Neural cell (in vitro differentiated cells): ENCODE data around the gene UBE3D.

Source experiments
- CTCF ChIP-seq: fragments of 450-650 bp; IDR thresholded peaks from 2 replicates; pipeline ENCODE4 v1.5.1; 2014; ENCODE audit warnings: antibody characterized with exemption, mild to moderate bottlenecking, moderate library complexity; ENCODE audit not compliant: poor library complexity, severe bottlenecking
- EP300 ChIP-seq: fragments of 450-650 bp; conservative IDR thresholded peaks from 2 replicates; pipeline ENCODE4 v1.6.1; 2014; ENCODE audit warnings: antibody characterized with exemption, mild to moderate bottlenecking, moderate library complexity; ENCODE audit not compliant: poor library complexity, severe bottlenecking
- EZH2 ChIP-seq: fragments of 200-600, 300-800 bp; shearing (Covaris generic), sonication (generic); IDR thresholded peaks from 2 replicates; pipeline ENCODE4 v1.6.1; 2014; ENCODE audit warnings: antibody characterized with exemption, low read length, borderline replicate concordance, mild to moderate bottlenecking; ENCODE audit not compliant: insufficient read depth, poor library complexity, severe bottlenecking
- MXI1 ChIP-seq: fragments of 450-650 bp; conservative IDR thresholded peaks from 2 replicates; pipeline ENCODE4 v1.6.1; 2014; ENCODE audit warnings: antibody characterized with exemption, mild to moderate bottlenecking; ENCODE audit not compliant: poor library complexity, severe bottlenecking
- POLR2AphosphoS5 ChIP-seq: IDR thresholded peaks from 2 replicates; pipeline ENCODE4 v1.6.1; 2012
- RAD21 ChIP-seq: fragments of 450-650 bp; conservative IDR thresholded peaks from 2 replicates; pipeline ENCODE4 v1.6.1; 2014; ENCODE audit warnings: antibody characterized with exemption, mild to moderate bottlenecking, moderate library complexity
- REST ChIP-seq: IDR thresholded peaks from 2 replicates; pipeline ENCODE4 v1.6.1; 2012; ENCODE audit warnings: borderline replicate concordance
- SMC3 ChIP-seq: fragments of 450-650 bp; conservative IDR thresholded peaks from 2 replicates; pipeline ENCODE4 v1.6.1; 2014; ENCODE audit warnings: antibody characterized with exemption, mild to moderate bottlenecking, moderate library complexity; ENCODE audit not compliant: poor library complexity
- TAF1 ChIP-seq: IDR thresholded peaks from 2 replicates; pipeline ENCODE4 v1.6.1; 2012; ENCODE audit warnings: low read depth

GRCh38 chr6:82910395-82910794 lies 155.2 kb downstream of the UBE3D start:
- TF ChIP-seq CTCF: no peak
- no peak for TF ChIP-seq TAF1
- TF ChIP-seq POLR2AphosphoS5: no peak
- no peak for TF ChIP-seq EZH2
- TF ChIP-seq RAD21: no peak
- no peak for TF ChIP-seq EP300
- TF ChIP-seq REST: no peak
- no peak for TF ChIP-seq SMC3
- TF ChIP-seq MXI1: no peak
